LNCAP (cell line): ENCODE measurements around the gene PTPRT.

Experiments
- CTCF ChIP-seq: fragments of 450-650 bp; IDR thresholded peaks from 2 replicates; pipeline ENCODE4 v1.5.1; 2017; ENCODE audit warnings: mild to moderate bottlenecking

Gene PTPRT

GRCh38 chr20:42559665-42560064, 630.0 kb downstream of the PTPRT start:
- TF ChIP-seq CTCF: no peak

GRCh38 chr20:42556575-42556974, 633.1 kb downstream of the PTPRT start:
- TF ChIP-seq CTCF: no peak

GRCh38 chr20:42553374-42553773, 636.3 kb downstream of the PTPRT start:
- no peak for TF ChIP-seq CTCF

- no peak for TF ChIP-seq CTCF
These were observed 640.2 kb downstream of the PTPRT start for GRCh38 chr20:42549496-42549895.

GRCh38 chr20:42544926-42545325, 644.8 kb downstream of the PTPRT start:
- no peak for TF ChIP-seq CTCF

GRCh38 chr20:42532831-42533230, 656.9 kb downstream of the PTPRT start:
- no peak for TF ChIP-seq CTCF

GRCh38 chr20:42531508-42531961, 658.2 kb downstream of the PTPRT start:
- TF ChIP-seq CTCF: no peak

- TF ChIP-seq CTCF: peak; percentile 71
These were observed 658.8 kb downstream of the PTPRT start for GRCh38 chr20:42530855-42531448.
